MCF 10A (cell line): ENCODE measurements around the gene VAV2. TPM values are rescaled to one million over a fixed set of nuclear protein-coding genes. Genes with fewer than 3 reads are reported as not detected.
A peak's percentile ranks its signal among the peaks of the same experiment; 100 is the strongest.

Experiments
- BruUV-seq: library from RNA; stranded (reverse); fragments of 400-500 nt; replicated peaks from 2 replicates; lab custom pipeline; 2021; lab: Mats Ljungman, UMichigan
- CTCF ChIA-PET: fragments of 300-600 bp; sonication (Branson Sonifier 250); formaldehyde crosslinking; extraction: SDS; loops from one replicate; lab custom pipeline; 2021; ENCODE audit warnings: antibody characterized with exemption, inconsistent platforms; lab: Yijun Ruan, JAX
- POLR2A ChIA-PET: fragments of 300-600, 350-650 bp; sonication (Branson Sonifier 250); formaldehyde crosslinking; extraction: SDS; loops from one replicate; lab custom pipeline; 2020; ENCODE audit warnings: antibody characterized with exemption, inconsistent platforms; lab: Yijun Ruan, JAX
- DNase-seq: peaks from one replicate; pipeline ENCODE4 v3.0.0-alpha.2; 2018; ENCODE audit not compliant: unreplicated experiment
- H3K27ac Mint-ChIP-seq: one replicate; pipeline ENCODE4 v1.8.0; 2022; ENCODE audit warnings: mild to moderate bottlenecking, low read depth, mixed read lengths; ENCODE audit not compliant: unreplicated experiment
- H3K27me3 Mint-ChIP-seq: one replicate; pipeline ENCODE4 v1.8.0; 2022; ENCODE audit warnings: mixed read lengths; ENCODE audit not compliant: insufficient read depth, unreplicated experiment
- H3K36me3 Mint-ChIP-seq: one replicate; pipeline ENCODE4 v1.8.0; 2022; ENCODE audit warnings: mild to moderate bottlenecking, moderate library complexity, mixed read lengths; ENCODE audit not compliant: insufficient read depth, unreplicated experiment
- H3K4me1 Mint-ChIP-seq: one replicate; pipeline ENCODE4 v1.8.0; 2022; ENCODE audit warnings: mixed read lengths; ENCODE audit not compliant: insufficient read depth, unreplicated experiment
- H3K4me3 Mint-ChIP-seq: one replicate; pipeline ENCODE4 v1.8.0; 2022; ENCODE audit warnings: mild to moderate bottlenecking, moderate library complexity, mixed read lengths; ENCODE audit not compliant: unreplicated experiment
- H3K9me3 Mint-ChIP-seq: one replicate; pipeline ENCODE4 v1.8.0; 2022; ENCODE audit warnings: mixed read lengths; ENCODE audit not compliant: unreplicated experiment
- intact Hi-C: fragments of 100-400 bp; cut with micrococcal nuclease; formaldehyde crosslinking; loops from 2 replicates; pipeline ENCODE4 v1.14.1; 2022
- total RNA-seq: library from RNA; stranded (reverse); gene quantifications from 2 replicates; pipeline ENCODE4 v1.2.3, GENCODE V29; 2022
- TF ChIP-seq, protein P1 (sequence below): fragments of 200-600 bp; IDR thresholded peaks from one replicate; pipeline ENCODE4 v1.8.0; 2022; ENCODE audit warnings: antibody characterized with exemption, mild to moderate bottlenecking; ENCODE audit not compliant: unreplicated experiment

Gene VAV2
- total RNA-seq, 1 experiment from 2014 or later = 31.0 TPM

DNA sequence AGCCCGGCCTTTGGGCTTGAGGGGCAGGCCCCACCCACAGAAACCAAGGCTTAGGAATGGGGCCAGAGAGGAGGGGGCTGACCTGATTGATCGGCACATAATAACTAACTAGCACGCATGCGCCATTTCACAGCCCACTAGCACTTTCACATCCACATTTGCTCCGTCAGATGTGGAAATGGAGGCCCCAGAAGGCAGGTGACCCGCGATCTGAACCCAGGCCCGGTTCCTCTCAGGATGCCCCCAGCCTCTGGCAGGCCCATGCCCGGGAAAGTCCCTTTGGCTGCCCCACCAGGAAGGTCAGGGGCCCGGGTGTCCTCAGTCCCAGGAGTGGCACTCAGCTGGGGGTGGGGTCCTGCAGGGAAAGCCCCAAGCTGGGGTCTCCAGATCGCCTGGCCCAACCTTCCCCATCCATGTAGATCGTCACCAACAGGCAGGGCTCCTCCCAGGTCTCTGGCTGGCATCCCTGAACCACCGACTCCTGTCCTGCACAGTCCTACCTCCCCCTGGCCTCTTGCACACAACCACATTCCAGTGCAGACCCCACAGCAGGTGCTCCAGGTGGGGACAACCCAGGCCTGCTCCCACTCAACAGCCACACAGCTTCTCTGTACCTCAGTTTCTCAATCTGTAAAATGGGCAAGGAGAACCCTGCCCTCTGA, 46.7 kb downstream of the VAV2 start:
- DNase-seq = no peak
- Mint-ChIP-seq H3K27me3 (no peaks in the 10 kb centered on the region), H3K9me3 (no peaks in the 10 kb centered on the region), H3K4me1 (peaks cover 6% of the 10 kb centered on the region), H3K27ac (peak overlapping the region; percentile 83), H3K36me3 (peaks cover 11% of the 10 kb centered on the region), H3K4me3 (no peak overlapping the region)
- no TSS peak for BruUV-seq
- intact Hi-C loops = loop anchor here (2.0 kb wide), 1 partner anchor 71 kb away; no protein-coding TSS in a partner anchor
- ChIA-PET CTCF (interaction anchor here (0.7 to 2.5 kb wide), 5 partner anchors 49 to 293 kb away, joined by 3 to 24 read pairs (median 3); no protein-coding TSS in a partner anchor), POLR2A (interaction anchor here (0.9 to 1.6 kb wide), 7 partner anchors 11 to 125 kb away, joined by 3 to 12 read pairs (median 7); no protein-coding TSS in a partner anchor)
- TF ChIP-seq, protein P1, sequence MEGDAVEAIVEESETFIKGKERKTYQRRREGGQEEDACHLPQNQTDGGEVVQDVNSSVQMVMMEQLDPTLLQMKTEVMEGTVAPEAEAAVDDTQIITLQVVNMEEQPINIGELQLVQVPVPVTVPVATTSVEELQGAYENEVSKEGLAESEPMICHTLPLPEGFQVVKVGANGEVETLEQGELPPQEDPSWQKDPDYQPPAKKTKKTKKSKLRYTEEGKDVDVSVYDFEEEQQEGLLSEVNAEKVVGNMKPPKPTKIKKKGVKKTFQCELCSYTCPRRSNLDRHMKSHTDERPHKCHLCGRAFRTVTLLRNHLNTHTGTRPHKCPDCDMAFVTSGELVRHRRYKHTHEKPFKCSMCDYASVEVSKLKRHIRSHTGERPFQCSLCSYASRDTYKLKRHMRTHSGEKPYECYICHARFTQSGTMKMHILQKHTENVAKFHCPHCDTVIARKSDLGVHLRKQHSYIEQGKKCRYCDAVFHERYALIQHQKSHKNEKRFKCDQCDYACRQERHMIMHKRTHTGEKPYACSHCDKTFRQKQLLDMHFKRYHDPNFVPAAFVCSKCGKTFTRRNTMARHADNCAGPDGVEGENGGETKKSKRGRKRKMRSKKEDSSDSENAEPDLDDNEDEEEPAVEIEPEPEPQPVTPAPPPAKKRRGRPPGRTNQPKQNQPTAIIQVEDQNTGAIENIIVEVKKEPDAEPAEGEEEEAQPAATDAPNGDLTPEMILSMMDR = no peak

DNA sequence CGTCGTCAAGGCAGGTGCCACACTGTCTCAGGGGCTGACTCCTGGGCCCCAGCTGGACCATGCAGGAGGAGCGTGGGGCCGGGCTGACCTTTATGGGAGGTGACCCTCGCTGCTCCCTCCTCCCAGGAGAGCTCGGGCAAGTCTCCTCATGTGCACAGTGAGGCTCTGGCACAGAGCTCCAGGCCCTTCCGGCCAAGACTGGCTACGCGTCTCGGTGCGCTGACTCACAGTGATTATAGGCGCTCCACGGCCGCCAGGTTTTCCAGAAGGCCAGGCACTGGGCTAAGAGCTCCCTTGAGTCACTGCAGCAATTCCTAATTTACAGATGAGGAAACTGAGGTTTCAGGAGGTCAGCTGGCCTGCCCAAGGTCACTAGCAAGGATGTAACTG, 47.4 kb downstream of the VAV2 start:
- BruUV-seq = no TSS peak
- Mint-ChIP-seq H3K4me1 (peaks cover 6% of the 10 kb centered on the region), H3K9me3 (no peaks in the 10 kb centered on the region), H3K27ac (peak overlapping the region; percentile 70), H3K4me3 (no peak overlapping the region), H3K27me3 (no peaks in the 10 kb centered on the region), H3K36me3 (peaks cover 11% of the 10 kb centered on the region)
- TF ChIP-seq, protein P1 = no peak
- POLR2A ChIA-PET = interaction anchor here (0.7 to 1.6 kb wide), 10 partner anchors 9 to 151 kb away, joined by 3 to 12 read pairs (median 4); no protein-coding TSS in a partner anchor
- CTCF ChIA-PET = interaction anchor here (0.7 to 2.5 kb wide), 6 partner anchors 11 to 292 kb away, joined by 3 to 24 read pairs (median 4); no protein-coding TSS in a partner anchor
- intact Hi-C loops = loop anchor here (1.0 to 2.0 kb wide), 2 partner anchors 49 to 70 kb away; no protein-coding TSS in a partner anchor
- peak; percentile 96 for DNase-seq

DNA sequence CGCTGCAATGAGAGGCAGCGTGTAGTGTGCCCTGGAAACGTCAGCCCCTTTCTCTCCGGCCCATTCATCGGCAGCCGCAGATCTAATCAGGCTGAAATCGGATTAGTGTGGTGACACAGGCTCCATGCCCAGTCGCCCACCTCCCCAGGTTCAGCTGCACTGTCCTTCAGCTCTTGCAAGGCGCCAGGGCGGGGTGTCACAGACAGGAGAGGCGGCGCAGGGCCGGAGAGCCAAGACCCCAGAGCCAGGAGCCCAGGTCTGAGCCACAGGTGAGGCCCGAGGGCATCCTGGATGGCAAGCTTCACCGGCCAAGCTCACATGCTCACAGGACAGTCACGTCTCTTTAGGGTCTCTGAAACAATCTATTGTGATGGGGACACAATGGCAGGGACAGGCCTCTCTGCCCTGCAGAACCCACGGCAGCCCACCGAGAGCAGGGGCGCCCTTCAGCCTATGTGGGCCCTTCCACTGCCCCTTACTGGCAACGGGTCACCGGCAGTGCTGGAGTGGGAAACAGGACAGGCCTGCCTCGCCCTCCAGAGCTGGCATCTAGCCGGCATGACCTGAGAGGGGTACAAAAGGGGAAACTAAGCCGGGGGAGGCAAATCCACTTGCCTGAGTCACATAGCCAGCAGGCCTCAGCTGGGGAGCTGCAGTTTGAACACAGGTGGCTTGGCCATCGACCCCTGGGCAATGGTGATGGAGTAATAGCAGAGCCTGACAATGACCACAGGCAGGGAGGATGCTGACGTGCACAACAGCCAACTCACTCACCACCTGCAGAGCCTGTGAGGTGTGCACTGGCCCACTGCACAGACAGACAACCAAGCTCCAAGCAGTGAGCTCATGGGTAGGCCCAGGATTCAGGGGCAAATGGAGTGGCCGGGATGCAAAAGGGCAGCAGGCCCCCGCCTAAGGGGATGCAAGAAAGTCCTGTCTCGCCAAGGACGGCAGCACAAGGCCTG, 48.1 kb downstream of the VAV2 start:
- peak overlapping the region; percentile 70 for H3K27ac Mint-ChIP-seq
- TF ChIP-seq, protein P1 = no peak
- no peaks in the 10 kb centered on the region for H3K27me3 Mint-ChIP-seq
- DNase-seq = peak; percentile 60
- CTCF ChIA-PET = interaction anchor here (0.7 to 2.5 kb wide), 5 partner anchors 12 to 471 kb away, joined by 3 to 24 read pairs (median 4); no protein-coding TSS in a partner anchor
- BruUV-seq = no TSS peak
- POLR2A ChIA-PET = interaction anchor here (0.7 to 1.6 kb wide), 10 partner anchors 8 to 151 kb away, joined by 3 to 12 read pairs (median 4); no protein-coding TSS in a partner anchor
- intact Hi-C loops = loop anchor here (1.0 to 2.0 kb wide), 2 partner anchors 49 to 69 kb away; no protein-coding TSS in a partner anchor
- peaks cover 6% of the 10 kb centered on the region for H3K4me1 Mint-ChIP-seq
- peaks cover 11% of the 10 kb centered on the region for H3K36me3 Mint-ChIP-seq
- no peak overlapping the region for H3K4me3 Mint-ChIP-seq
- no peaks in the 10 kb centered on the region for H3K9me3 Mint-ChIP-seq
